ENCODE measurements around the gene ATRNL1.
"Not testable (repeated sequence)": the region's sequence is repeated elsewhere in the genome, so short reads cannot be mapped to it uniquely, and the experiment has no call there.

Gene ATRNL1

DNA sequence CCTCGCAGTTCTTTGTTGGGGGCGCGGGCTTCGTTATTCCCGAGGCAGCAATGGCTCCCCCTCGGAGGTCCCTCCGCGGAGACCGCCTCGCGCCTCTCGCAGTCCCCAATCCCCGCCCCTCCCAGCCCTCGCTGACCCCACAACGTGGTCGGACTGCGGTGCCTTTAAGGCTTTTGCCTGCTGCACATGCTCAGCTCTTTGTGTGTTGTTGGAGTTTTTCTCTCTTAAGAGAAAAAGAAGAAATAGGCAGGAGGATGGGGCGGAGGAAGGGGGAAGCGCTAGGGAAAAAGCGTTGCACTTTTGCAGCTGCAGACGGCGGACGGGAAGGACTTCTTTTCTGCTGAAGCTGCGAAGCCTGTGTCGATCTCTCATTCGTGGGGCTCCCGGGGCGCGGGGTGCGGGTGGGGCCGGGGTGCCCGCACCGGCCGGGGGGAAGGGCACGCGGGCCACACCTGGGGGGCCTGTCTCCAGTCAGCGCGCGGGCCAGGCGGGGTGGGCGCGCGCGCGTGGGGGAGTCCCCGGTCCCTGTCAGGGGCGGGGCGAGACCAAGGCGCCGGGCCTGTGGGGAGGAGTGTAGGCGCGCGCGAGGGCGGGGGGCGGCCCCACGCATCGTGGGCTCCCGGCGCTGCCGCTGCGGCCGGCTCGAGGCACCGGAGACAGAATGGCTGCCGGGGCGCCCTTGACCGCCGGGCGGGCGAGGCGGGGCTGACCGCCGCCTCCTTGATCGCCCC, 445 bp upstream of the ATRNL1 start:
- no peak for DNase-seq

- no peak for DNase-seq
Observed at GRCh38 chr10:115093776-115094408, 727 bp downstream of the ATRNL1 start.

DNA sequence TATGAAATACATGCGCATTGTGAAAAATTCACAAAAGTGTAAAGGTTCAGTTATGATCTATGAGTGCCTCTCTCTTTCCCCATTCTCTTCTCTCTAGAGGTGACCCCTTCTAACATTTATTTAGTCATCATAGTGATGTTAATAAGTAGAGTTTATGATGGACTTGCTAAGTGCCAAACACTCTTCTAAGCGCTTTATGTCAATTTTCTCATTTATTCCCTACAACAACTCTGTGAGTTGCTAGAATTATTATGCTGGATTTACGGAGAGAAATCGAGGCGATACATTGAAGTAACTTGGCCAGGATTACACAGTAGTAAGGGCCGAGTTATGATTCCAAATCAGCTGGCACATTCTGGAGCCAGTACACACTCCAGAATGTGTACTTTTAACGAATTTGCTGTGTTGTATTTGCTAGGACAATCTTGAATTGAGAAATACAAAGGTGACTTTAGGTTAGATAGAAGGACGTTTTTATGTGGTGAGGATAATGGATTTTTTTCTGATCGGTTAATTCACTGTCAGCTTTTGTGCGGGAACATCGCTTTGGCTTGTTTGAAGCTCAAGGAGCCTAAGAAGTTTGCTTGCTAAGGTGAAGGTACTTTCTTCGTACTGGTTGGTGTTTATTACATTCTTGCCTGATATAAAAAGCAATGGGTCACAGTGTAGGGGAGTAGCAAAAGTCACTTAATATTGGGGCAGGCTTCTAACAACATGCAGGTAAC, 1.4 kb downstream of the ATRNL1 start:
- no peak for DNase-seq

DNA sequence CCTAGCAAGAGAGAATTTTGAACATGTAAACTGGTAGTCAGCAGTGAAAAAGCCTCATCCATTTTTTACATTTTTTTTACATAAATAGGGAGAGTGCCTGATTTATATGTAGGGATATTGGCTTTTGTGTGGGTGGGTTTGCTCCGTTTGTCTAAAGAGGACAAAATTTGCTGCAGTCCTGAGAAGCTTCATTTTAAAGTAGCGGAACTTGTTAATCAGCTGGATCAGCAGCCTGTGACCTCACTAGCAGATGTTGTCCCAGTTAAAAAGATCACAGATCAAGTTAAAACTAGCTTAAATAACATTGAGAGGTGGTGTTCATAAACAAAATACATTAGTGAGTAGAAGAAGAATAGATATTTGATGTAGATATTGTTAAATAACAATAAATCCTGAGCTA, 2.6 kb downstream of the ATRNL1 start:
- DNase-seq = no peak

DNA sequence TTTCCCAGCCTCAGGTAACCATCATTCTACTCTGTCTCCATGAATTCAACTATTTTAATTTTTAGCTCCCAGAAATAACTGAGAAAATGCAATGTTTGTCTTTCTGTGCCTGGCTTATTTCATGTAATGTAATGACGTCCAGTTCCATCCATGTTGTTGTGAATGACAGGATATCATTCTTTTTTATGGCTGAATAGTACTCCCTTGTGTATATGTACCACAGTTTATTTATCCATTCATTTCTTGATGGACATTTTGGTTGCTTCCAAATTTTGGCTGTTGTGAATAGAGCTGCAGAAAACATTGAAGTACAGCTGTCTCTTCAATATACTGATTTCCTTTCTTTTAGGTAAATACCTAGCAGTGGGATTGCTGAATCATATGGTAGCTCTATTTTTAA, 10.5 kb downstream of the ATRNL1 start:
- no peak for DNase-seq

DNA sequence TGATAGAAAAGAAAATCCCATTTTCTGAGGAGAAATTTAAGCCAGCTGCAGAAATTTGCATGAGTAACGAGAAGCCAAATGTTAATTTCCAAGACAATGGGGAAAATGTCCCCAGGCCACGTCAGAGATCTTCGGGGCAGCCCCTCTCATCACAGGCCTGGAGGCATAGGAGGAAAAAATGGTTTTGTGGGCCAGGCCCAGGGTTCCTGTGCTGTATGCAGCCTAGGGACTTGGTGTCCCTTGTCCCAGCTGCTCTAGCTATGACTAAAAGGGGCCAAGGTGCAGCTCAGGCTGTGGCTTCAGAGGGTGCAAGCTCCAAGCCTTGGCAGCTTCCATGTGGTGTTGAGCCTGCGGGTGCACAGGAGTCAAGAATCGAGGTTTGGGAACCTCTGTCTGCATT, 12.2 kb downstream of the ATRNL1 start:
- not testable (repeated sequence) for DNase-seq

GRCh38 chr10:115107830-115108229, 14.7 kb downstream of the ATRNL1 start:
- DNase-seq = no peak

- no peak for DNase-seq
Observed at GRCh38 chr10:115117301-115117700, 24.1 kb downstream of the ATRNL1 start.

- DNase-seq = no peak
Observed at GRCh38 chr10:115118346-115118745, 25.2 kb downstream of the ATRNL1 start.

DNA sequence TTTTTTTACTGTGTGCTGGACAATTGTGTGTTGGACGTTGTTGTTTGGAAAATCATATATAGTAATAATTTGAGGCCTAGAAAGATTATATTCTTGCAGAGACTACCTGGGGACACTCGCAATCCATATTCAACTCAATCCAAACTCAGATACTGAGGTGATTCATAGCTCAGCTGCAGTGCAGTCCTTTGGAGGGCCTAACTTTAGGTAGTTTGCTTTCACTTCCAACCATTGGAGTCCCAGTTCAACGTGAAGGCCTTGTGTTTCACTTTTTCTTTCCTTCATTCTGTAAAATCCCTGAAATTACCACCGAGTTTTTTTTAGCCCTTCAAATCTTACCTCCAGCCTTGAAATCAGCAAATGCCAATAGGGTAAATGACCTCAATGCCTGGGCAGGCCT, 32.3 kb downstream of the ATRNL1 start:
- DNase-seq = no peak

DNA sequence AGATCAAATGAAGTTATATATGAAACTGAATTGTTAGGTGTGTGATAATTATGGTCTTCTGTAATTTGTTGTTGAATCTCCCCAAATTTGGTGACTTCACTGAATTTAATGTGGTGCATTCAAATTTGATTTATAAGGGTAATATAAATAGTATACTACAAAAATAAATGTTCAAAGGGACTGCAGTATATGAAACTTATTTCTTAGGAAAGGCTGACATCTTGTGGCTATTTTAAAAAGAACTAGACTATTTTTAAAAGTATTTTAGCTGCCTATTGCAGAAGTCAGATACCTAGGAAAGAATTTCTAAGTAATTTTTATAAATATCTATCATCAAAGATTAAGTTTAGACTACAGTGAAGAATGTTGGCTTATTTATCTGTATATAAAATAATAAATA, 36.6 kb downstream of the ATRNL1 start:
- no peak for DNase-seq

DNA sequence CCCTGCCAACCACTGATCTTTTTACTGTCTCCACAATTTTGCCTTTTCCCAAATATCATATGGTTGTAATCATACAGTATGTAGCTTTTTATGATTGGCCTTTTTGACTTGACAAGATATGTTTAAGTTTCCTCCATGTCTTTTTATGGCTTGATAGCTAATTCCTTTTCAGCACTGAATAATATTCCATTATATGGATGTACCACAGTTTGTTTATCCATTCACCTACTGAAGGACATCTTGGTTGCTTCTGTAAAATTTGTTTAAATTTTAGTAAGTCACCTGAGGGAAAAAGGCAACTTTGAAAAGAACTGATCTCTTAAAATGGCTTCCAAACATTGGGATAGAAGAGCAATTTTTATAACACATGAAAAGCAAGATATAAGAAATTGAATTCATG, 43.5 kb downstream of the ATRNL1 start:
- DNase-seq = no peak

GRCh38 chr10:115141254-115141653, 48.1 kb downstream of the ATRNL1 start:
- DNase-seq = no peak

GRCh38 chr10:115157357-115157756, 64.2 kb downstream of the ATRNL1 start:
- no peak for DNase-seq

GRCh38 chr10:115163129-115163528, 70.0 kb downstream of the ATRNL1 start:
- DNase-seq = no peak

GRCh38 chr10:115164220-115164619, 71.1 kb downstream of the ATRNL1 start:
- no peak for DNase-seq

DNA sequence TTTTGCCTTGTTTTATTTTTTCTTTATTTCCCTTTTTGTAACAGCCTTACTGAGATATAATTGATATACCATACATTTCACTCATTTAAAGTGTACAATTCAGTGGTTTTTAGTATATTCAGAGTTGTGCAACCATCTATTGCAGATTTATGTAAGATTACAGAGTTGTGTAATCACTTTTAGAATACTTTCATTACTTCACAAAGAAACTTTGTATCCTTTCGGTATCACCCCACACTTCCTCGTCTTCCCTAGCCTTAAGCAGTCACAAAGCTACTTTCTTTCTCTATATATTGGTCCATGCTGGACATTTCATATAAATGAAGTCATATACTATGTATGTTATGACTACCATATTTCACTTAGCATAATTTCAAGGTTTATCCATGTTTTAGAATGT, 74.6 kb downstream of the ATRNL1 start:
- no peak for DNase-seq

DNA sequence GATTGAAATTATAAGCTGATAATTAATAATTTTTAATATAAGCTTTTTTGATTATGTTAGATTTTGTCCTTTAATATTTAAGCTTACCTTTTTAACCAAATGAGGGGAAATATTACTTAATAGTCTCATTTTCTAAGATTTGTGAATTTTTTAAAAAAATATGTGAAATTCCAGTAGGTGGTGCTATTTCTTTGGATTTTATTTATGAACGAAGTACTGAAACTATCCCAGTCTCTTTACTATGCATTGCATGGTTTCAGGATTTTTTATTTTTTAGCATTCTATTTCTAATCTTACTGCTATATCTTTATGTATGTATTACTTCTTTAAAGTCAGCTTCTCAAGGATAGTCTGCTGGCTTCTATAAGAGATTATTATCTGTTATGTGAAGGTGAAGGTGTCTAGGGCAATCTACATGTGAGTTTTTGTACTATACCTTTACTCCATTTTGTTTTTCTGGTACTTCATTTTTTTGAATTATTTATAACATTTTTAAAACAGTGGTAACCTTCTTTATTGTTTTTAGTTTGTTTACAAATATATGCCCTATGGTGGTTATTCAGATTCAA, 78.3 kb downstream of the ATRNL1 start:
- DNase-seq = no peak

GRCh38 chr10:115173915-115174443, 80.8 kb downstream of the ATRNL1 start:
- no peak for DNase-seq

DNA sequence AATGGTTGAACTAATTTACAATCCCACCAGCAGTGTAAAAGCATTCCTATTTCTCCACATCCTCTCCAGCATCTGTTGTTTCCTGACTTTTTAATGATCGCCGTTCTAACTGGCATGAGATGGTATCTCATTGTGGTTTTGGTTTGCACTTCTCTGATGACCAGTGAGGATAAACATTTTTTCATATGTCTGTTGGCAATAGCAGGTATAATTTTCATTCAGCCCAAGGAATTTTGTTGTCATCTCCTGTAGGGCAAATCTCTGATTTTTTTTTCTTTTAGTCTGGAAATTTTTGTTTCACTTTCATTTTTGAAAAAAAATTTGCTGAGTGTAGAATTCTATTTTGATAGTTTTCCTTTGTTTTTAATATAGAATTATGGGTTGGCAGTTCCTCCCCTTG, 114.1 kb downstream of the ATRNL1 start:
- DNase-seq = not testable (repeated sequence)

DNA sequence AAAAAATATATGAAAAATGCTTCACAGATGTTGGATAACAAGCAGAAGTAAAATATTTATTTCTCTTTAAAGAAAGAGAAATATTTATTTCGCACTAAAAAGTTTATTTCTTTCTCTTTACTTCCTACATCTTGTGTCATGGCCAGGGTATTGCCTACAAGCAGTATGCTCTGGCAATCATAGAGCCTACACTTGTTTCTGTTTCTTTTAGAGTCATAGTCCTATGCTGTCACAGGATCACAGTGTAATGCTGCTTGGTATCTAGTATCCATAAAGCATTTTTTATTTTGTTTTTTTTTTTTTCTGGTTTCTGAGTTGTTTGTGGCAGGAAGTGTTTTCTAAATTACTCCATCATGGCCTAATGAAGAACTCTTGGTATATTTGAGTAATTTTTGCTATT, 116.0 kb downstream of the ATRNL1 start:
- no peak for DNase-seq

DNA sequence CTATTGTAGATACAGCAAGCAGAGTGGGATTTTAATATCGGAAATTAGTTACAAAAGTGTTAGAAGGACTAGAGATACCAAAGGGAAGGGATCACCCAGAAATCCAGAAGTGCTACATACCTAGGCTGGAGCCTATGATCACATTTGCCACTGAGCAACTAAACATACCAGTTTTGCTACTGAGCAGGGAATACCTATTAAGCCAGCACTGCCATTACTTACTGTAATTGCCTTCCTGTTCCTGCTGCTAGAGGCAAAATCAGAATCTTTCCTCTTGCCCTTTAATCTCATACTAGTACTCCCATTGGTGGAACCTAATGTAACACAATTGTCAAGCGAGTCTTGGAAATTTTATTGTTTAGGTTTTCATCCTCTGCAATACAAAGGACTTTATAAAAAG, 121.7 kb downstream of the ATRNL1 start:
- no peak for DNase-seq

DNA sequence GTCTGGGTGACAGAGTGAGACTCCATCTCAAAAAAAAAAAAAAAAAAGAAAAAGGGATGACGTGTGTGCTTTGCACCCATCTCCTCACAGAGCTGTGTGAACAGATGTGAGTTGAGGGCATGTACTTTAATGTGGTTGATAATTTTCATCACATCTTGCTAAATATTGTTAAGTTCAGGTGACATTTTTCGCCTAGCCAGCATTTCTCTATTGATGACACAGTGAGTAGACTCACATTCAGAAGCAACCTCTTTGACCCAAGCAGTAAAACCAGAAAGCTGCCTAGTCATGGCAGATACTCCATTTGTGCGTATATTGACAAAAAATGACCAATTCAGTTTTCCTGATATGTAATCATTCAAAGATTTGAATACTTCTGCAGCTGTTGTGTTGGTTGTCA, 126.0 kb downstream of the ATRNL1 start:
- no peak for DNase-seq

GRCh38 chr10:115222039-115222438, 128.9 kb downstream of the ATRNL1 start:
- DNase-seq = no peak
